C4-2B (cell line): Measurements from ENCODE around the gene PSMB2.

Experiments used
- ZFX ChIP-seq: fragments of 450-650 bp; IDR thresholded peaks from 2 replicates; pipeline ENCODE4 v1.6.1; 2017
- TF ChIP-seq, protein P1 (sequence below): fragments of 450-650 bp; conservative IDR thresholded peaks from 2 replicates; pipeline ENCODE4 v1.5.1; 2017; ENCODE audit warnings: mild to moderate bottlenecking

DNA sequence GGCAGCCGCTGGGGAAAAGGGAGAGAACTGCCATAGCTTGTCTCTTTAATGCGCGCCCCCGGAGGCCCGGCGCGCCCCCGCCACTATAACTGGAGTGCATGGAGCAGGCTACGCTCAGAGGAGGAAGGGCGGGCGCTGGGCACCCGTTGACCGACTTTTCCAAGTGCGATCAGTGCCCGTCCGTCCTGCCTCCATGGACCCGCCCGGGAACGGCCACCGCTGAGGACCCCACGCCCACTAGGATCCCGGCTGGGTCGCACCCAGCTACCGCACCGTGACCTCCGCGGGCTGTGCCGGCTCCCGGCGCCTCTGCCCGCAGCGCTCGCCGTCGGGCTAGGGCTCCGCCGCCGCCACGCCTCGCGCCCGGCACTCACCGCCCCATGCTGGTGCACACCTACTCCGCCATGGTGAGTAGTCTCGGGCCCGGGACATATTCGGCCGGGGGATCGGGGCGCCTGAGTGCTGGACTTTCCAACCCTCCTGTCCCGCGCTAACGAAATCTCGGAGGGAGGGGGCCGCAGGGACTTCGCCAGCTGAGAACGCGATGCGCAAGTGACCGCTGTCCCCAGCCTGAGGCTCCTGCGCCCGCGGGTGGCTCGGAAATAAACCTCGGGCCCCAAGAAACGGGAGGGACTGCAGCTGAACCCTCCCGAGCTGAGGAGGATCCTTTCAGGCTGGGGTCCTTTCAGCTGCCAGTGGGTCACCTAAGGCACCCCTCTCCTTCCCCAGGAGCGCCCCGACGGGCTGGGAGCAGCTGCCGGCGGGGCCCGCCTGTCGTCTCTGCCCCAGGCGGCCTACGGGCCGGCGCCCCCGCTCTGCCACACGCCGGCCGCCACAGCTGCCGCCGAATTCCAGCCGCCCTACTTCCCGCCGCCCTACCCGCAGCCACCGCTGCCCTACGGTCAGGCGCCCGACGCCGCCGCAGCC is 67.9 kb downstream of the PSMB2 start, which contains the start of gene TFAP2E:
- TF ChIP-seq, protein P1, sequence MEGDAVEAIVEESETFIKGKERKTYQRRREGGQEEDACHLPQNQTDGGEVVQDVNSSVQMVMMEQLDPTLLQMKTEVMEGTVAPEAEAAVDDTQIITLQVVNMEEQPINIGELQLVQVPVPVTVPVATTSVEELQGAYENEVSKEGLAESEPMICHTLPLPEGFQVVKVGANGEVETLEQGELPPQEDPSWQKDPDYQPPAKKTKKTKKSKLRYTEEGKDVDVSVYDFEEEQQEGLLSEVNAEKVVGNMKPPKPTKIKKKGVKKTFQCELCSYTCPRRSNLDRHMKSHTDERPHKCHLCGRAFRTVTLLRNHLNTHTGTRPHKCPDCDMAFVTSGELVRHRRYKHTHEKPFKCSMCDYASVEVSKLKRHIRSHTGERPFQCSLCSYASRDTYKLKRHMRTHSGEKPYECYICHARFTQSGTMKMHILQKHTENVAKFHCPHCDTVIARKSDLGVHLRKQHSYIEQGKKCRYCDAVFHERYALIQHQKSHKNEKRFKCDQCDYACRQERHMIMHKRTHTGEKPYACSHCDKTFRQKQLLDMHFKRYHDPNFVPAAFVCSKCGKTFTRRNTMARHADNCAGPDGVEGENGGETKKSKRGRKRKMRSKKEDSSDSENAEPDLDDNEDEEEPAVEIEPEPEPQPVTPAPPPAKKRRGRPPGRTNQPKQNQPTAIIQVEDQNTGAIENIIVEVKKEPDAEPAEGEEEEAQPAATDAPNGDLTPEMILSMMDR = no peak
- no peak for TF ChIP-seq ZFX
